Skin epidermis (tissue), 12 donors: Measurements from ENCODE around the gene PLCXD3.
"Not testable (repeated sequence)": the region's sequence is repeated elsewhere in the genome, so short reads cannot be mapped to it uniquely, and the experiment has no call there.

Experiments used
- H3K27ac ChIP-seq, 21 experiments: fragments of 200-600 bp; sonication (generic) in 11 of 21; one replicate each; pipeline ENCODE4 v1.5.0; 2020; ENCODE audit warnings: mild to moderate bottlenecking in 3 of 21, inconsistent platforms in 2 of 21, moderate library complexity in 2 of 21
- H3K4me3 ChIP-seq, 7 experiments: fragments of 200-600 bp; sonication (generic) in 2 of 7; one replicate each; pipeline ENCODE4 v1.5.0; 2020; ENCODE audit warnings: inconsistent platforms in 2 of 7, mild to moderate bottlenecking in 2 of 7, moderate library complexity in 1 of 7

PLCXD3 gene

GRCh38 chr5:41368158-41368557, 142.2 kb downstream of the PLCXD3 start:
- Histone ChIP-seq H3K27ac (no peak overlapping the region), H3K4me3 (no peak overlapping the region)

GRCh38 chr5:41365369-41365768, 145.0 kb downstream of the PLCXD3 start:
- no peak overlapping the region for H3K4me3 ChIP-seq
- no peak overlapping the region for H3K27ac ChIP-seq

- H3K4me3 ChIP-seq, result no peak overlapping the region
- no peak overlapping the region for H3K27ac ChIP-seq
Measured at GRCh38 chr5:41364346-41364745, 146.1 kb downstream of the PLCXD3 start.

- Histone ChIP-seq H3K4me3 (no peak overlapping the region), H3K27ac (no peak overlapping the region)
Measured at GRCh38 chr5:41363343-41363986, 146.9 kb downstream of the PLCXD3 start.

- Histone ChIP-seq H3K27ac (no peak overlapping the region), H3K4me3 (no peak overlapping the region)
Measured at GRCh38 chr5:41356786-41357185, 153.6 kb downstream of the PLCXD3 start.

- Histone ChIP-seq H3K27ac (no peak overlapping the region), H3K4me3 (no peak overlapping the region)
Measured at GRCh38 chr5:41349846-41350245, 160.6 kb downstream of the PLCXD3 start.

- H3K4me3 ChIP-seq, result no peak overlapping the region
- no peak overlapping the region for H3K27ac ChIP-seq
Measured at GRCh38 chr5:41347569-41347968, 162.8 kb downstream of the PLCXD3 start.

GRCh38 chr5:41346609-41347008, 163.8 kb downstream of the PLCXD3 start:
- Histone ChIP-seq H3K4me3 (no peak overlapping the region), H3K27ac (no peak overlapping the region)

- no peak overlapping the region for H3K27ac ChIP-seq
- H3K4me3 ChIP-seq, result no peak overlapping the region
Measured at GRCh38 chr5:41345295-41345694, 165.1 kb downstream of the PLCXD3 start.

GRCh38 chr5:41339339-41339738, 171.1 kb downstream of the PLCXD3 start:
- H3K27ac ChIP-seq, result no peak overlapping the region

GRCh38 chr5:41338136-41338675, 172.2 kb downstream of the PLCXD3 start:
- no peak overlapping the region for H3K27ac ChIP-seq

More at GRCh38 chr5:41339339-41339738, 171.1 kb downstream of the PLCXD3 start:
- H3K4me3 ChIP-seq, result no peak overlapping the region

GRCh38 chr5:41337724-41338123, 172.7 kb downstream of the PLCXD3 start:
- Histone ChIP-seq H3K4me3 (no peak overlapping the region), H3K27ac (no peak overlapping the region)

More at GRCh38 chr5:41338136-41338675, 172.2 kb downstream of the PLCXD3 start:
- no peak overlapping the region for H3K4me3 ChIP-seq

GRCh38 chr5:41337216-41337615, 173.2 kb downstream of the PLCXD3 start:
- Histone ChIP-seq H3K27ac (no peak overlapping the region), H3K4me3 (no peak overlapping the region)

- no peak overlapping the region for H3K27ac ChIP-seq
- no peak overlapping the region for H3K4me3 ChIP-seq
Measured at GRCh38 chr5:41336471-41336870, 173.9 kb downstream of the PLCXD3 start.

- no peak overlapping the region for H3K4me3 ChIP-seq
- no peak overlapping the region for H3K27ac ChIP-seq
Measured at GRCh38 chr5:41335596-41336181, 174.7 kb downstream of the PLCXD3 start.

- Histone ChIP-seq H3K27ac (no peak overlapping the region), H3K4me3 (no peak overlapping the region)
Measured at GRCh38 chr5:41334758-41335157, 175.6 kb downstream of the PLCXD3 start.

- Histone ChIP-seq H3K4me3 (no peak overlapping the region), H3K27ac (no peak overlapping the region)
Measured at GRCh38 chr5:41334221-41334620, 176.2 kb downstream of the PLCXD3 start.

- Histone ChIP-seq H3K4me3 (no peak overlapping the region), H3K27ac (no peak overlapping the region)
Measured at GRCh38 chr5:41325074-41325473, 185.3 kb downstream of the PLCXD3 start.

GRCh38 chr5:41322826-41323225, 187.6 kb downstream of the PLCXD3 start:
- not testable (repeated sequence) for H3K27ac ChIP-seq, H3K4me3 ChIP-seq

- H3K4me3 ChIP-seq, result no peak overlapping the region
Measured at GRCh38 chr5:41312478-41313060, 197.8 kb downstream of the PLCXD3 start.

GRCh38 chr5:41312066-41312465, 198.3 kb downstream of the PLCXD3 start:
- no peak overlapping the region for H3K4me3 ChIP-seq
- no peak overlapping the region for H3K27ac ChIP-seq

More at GRCh38 chr5:41312478-41313060, 197.8 kb downstream of the PLCXD3 start:
- H3K27ac ChIP-seq, result no peak overlapping the region
